GM23338 (cell line): ENCODE measurements around the gene SCGB1C2.
A peak's percentile ranks its signal among the peaks of the same experiment; 100 is the strongest.

ENCODE experiments used
- CREB1 ChIP-seq: fragments of 250-450 bp; sonication (Bioruptor Pico); IDR thresholded peaks from 2 replicates; pipeline ENCODE4 v1.5.0; 2020; ENCODE audit warnings: low read depth, mild to moderate bottlenecking, moderate library complexity
- CTCF ChIP-seq, 2 experiments: fragments of 200-600 bp in 1 of 2; sonication (generic) in 1 of 2; conservative IDR thresholded peaks; 2 replicates each; pipeline versions ENCODE4 v1.5.1 to v1.6.1; 2016 to 2017; ENCODE audit warnings: antibody characterized with exemption in 2 of 2, low read depth in 2 of 2, mild to moderate bottlenecking in 2 of 2, moderate library complexity in 1 of 2
- ETS1 ChIP-seq: IDR thresholded peaks from 2 replicates; pipeline ENCODE4 v1.6.1; 2016; ENCODE audit warnings: antibody characterized with exemption
- EZH2 ChIP-seq: fragments of 200-600 bp; sonication (generic); IDR thresholded peaks from one replicate; pipeline ENCODE4 v1.8.0; 2017; ENCODE audit warnings: antibody characterized with exemption, mild to moderate bottlenecking, low read depth; ENCODE audit not compliant: unreplicated experiment
- EZH2phosphoT487 ChIP-seq: fragments of 200-600 bp; sonication (generic); IDR thresholded peaks from one replicate; pipeline ENCODE4 v1.8.1; 2018; ENCODE audit warnings: antibody characterized with exemption; ENCODE audit not compliant: unreplicated experiment
- POLR2AphosphoS5 ChIP-seq: IDR thresholded peaks from 2 replicates; pipeline ENCODE4 v1.6.1; 2016; ENCODE audit warnings: antibody characterized with exemption, low read depth
- REST ChIP-seq: IDR thresholded peaks from one replicate; pipeline ENCODE4 v1.6.1; 2018; ENCODE audit warnings: antibody characterized with exemption; ENCODE audit not compliant: unreplicated experiment
- ZNF331 ChIP-seq: fragments of 250-450 bp; sonication (Bioruptor Pico); IDR thresholded peaks from 2 replicates; pipeline ENCODE4 v1.5.0; 2020; ENCODE audit warnings: low read depth, mild to moderate bottlenecking, moderate library complexity

- TF ChIP-seq EZH2 (peak; percentile 53), CTCF (conservative IDR thresholded peaks at IDR 0.05; ENCODE audit: low read depth in 2 of 2) (no peak), ETS1 (no peak), POLR2AphosphoS5 (no peak; the same call in 1 of the 2 replicates), REST (no peak), EZH2phosphoT487 (no peak), CREB1 (CRISPR knock-in tag) (no peak), ZNF331 (no peak)
These were observed 43.2 kb downstream of the SCGB1C2 start for GRCh38 chr17:180381-181244.
